ENCODE measurements around the gene ARFGAP2.

The ARFGAP2 gene

DNA sequence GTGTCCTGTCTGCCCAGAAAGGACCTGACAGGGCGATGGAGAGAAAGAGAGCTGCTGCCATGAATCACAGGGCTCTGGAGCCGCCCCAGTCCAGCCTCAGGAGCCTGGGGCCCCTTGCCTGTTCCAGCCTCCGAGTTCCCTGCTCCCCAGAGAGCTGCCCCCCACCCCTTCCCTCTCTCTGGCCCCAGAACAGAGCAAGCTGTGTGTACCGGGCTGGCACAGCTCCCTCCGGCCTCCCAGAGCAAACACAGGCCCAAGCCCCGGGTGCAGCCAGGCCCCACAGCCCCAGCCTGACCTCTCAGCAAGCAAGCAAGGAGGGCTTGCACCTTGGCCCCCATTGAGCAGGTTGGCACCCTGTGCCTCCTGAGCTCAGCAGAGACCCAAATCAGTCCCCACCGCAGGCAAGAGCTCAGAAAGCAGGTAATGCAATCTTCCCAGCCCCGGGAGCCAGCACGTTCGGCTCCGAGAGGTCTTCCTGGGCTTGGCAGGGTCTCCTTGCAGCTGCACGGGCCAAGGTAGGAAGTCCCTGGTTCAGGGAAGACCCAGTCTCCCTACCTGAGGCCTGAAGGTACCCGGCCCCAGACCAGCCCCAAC is 8.1 kb upstream of the ARFGAP2 start:
- Histone ChIP-seq H3K4me3 (ENCODE audit: low read depth, low read length) (no peak overlapping the region), H3K27me3 (no peaks in the 10 kb centered on the region), H3K4me1 (no peaks in the 10 kb centered on the region; the same call in 1 of the 2 replicates), H3K36me3 (no peaks in the 10 kb centered on the region), H3K9me3 (no peaks in the 10 kb centered on the region)
- TF ChIP-seq, protein P1, sequence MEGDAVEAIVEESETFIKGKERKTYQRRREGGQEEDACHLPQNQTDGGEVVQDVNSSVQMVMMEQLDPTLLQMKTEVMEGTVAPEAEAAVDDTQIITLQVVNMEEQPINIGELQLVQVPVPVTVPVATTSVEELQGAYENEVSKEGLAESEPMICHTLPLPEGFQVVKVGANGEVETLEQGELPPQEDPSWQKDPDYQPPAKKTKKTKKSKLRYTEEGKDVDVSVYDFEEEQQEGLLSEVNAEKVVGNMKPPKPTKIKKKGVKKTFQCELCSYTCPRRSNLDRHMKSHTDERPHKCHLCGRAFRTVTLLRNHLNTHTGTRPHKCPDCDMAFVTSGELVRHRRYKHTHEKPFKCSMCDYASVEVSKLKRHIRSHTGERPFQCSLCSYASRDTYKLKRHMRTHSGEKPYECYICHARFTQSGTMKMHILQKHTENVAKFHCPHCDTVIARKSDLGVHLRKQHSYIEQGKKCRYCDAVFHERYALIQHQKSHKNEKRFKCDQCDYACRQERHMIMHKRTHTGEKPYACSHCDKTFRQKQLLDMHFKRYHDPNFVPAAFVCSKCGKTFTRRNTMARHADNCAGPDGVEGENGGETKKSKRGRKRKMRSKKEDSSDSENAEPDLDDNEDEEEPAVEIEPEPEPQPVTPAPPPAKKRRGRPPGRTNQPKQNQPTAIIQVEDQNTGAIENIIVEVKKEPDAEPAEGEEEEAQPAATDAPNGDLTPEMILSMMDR (IDR thresholded peaks at IDR 0.05; ENCODE audit: low read depth, low read length): no peak
- DNase-seq: no peak

DNA sequence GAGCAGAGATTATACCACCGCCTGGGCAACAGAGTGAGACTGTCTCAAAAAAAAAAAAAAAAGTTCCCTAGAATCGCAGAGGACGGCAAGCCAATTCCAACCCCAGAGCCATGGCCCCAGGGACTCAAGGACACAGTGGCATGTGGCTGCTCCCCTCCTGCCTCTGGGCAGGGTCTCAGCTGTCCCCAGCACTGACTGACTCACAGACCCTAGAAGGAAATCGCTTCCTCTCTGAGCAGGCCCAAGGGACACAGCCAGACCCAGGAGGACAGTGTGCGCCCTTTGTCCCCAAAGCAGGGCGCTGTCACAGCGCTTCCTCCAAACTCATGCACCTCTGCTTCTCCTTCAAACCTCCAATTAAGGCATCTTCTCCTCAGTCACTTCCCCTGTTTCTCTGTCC is 7.3 kb upstream of the ARFGAP2 start:
- Histone ChIP-seq H3K36me3 (no peaks in the 10 kb centered on the region), H3K4me3 (ENCODE audit: low read depth, low read length) (no peak overlapping the region)
- TF ChIP-seq, protein P1 (IDR thresholded peaks at IDR 0.05; ENCODE audit: low read depth, low read length): no peak

DNA sequence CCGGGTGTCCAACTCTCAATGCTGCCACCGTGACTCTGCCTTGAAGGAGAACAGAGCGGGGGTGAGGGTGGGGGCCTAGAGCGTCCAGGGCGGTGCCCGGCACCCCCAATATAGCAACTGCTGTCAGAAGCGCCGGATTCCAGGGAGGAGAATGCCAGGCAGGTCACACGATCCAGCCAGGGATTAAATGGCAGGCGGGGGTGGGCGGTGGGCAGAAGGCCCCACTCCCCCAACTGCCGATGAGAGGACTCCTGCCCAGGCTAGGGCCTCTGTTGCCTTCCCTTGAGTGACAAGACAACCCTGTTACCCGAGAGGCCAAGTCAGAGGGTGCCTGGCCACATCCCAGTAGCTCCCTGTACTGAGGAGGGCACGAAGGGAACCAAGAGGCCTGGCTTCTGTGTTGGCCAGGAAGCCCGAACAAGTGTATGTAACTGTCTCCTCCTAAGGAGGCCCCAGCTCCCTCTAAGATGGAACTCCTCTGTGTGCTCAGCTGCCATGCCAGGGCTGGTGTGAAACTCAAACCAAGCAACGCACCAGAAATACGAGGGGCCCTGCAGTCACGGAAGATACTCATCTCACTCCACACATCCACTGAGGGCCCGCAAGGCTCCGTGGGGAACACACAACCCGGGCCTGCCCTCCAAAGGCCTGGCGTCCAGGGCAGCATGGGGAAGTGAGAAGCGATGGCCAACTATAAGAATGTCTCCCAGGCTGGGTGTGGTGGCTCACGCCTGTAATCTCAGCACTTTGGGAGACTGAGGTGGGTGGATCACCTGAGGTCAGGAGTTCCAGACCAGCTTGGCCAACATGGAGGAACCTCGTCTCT is 6.6 kb upstream of the ARFGAP2 start:
- H3K36me3 ChIP-seq: no peaks in the 10 kb centered on the region
- no peak for DNase-seq

More for the DNA sequence above, 7.3 kb upstream of the ARFGAP2 start:
- no peaks in the 10 kb centered on the region for H3K27me3 ChIP-seq
- H3K9me3 ChIP-seq: no peaks in the 10 kb centered on the region
- no peak for DNase-seq
- H3K4me1 ChIP-seq: no peaks in the 10 kb centered on the region; the same call in 1 of the 2 replicates

DNA sequence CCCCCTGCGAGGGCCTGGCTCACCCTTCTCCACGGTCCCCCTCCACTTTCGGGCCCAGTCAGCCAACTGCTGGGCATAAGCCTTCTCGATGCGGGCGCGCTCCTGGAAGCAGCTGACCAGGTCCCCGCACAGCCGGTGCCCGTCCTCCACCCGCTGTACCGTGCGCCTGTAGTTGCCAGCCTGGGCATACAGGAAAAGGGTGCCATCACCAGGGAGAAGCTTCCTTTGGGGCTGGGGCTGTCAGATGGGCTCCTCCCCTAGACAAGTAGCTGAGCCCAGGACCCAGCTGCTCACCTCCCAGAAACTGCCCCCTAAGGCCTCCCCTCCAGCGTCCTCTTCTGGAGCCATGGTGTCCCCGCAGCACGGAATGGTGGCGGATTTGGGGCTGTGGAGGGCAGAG is 5.7 kb upstream of the ARFGAP2 start:
- H3K27me3 ChIP-seq: no peaks in the 10 kb centered on the region
- no peaks in the 10 kb centered on the region for H3K9me3 ChIP-seq
- H3K4me1 ChIP-seq: peaks cover 6% of the 10 kb centered on the region
- no peak for DNase-seq
- TF ChIP-seq, protein P1 (IDR thresholded peaks at IDR 0.05; ENCODE audit: low read depth, low read length): no peak
- H3K36me3 ChIP-seq: no peaks in the 10 kb centered on the region
- no peak overlapping the region for H3K4me3 ChIP-seq (ENCODE audit: low read depth, low read length)

More for the DNA sequence above, 6.6 kb upstream of the ARFGAP2 start:
- Histone ChIP-seq H3K9me3 (no peaks in the 10 kb centered on the region), H3K4me1 (no peaks in the 10 kb centered on the region), H3K27me3 (no peaks in the 10 kb centered on the region), H3K4me3 (ENCODE audit: low read depth, low read length) (no peak overlapping the region)
- TF ChIP-seq, protein P1 (IDR thresholded peaks at IDR 0.05; ENCODE audit: low read depth, low read length): no peak

DNA sequence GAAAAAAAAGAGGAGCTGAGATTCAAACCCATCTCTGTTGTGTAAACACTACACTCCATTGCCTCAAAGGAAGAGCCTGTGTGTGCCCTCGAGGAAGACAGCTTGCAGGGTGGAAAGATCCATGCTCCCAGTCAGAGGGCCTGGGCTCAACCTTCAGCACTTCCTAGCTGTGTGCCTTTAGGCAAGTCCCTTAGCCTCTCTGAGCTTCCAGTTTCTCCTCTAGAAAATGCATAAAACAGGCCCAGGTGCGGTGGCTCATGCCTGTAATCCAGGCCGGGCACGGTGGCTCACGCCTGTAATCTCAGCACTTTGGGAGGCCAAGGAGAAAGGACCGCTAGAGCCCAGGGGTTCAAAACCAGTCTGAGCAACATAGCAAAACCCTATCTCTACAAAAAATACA is 4.6 kb upstream of the ARFGAP2 start:
- TF ChIP-seq, protein P1 (IDR thresholded peaks at IDR 0.05; ENCODE audit: low read depth, low read length): no peak
- no peaks in the 10 kb centered on the region for H3K36me3 ChIP-seq
- no peaks in the 10 kb centered on the region for H3K9me3 ChIP-seq
- peaks cover 6% of the 10 kb centered on the region for H3K4me1 ChIP-seq
- no peaks in the 10 kb centered on the region for H3K27me3 ChIP-seq
- no peak overlapping the region for H3K4me3 ChIP-seq (ENCODE audit: low read depth, low read length)
- no peak for DNase-seq
